ENCODE results near the gene KIF16B. TPM values are rescaled to one million over a fixed set of nuclear protein-coding genes. Genes with fewer than 3 reads are reported as not detected.

The KIF16B gene
- total and polyA plus RNA-seq, 2 of the 8 experiments (the other 6 are each of a cell fraction or from before 2014, with no cell fraction given): 3.0 to 9.2 TPM

DNA sequence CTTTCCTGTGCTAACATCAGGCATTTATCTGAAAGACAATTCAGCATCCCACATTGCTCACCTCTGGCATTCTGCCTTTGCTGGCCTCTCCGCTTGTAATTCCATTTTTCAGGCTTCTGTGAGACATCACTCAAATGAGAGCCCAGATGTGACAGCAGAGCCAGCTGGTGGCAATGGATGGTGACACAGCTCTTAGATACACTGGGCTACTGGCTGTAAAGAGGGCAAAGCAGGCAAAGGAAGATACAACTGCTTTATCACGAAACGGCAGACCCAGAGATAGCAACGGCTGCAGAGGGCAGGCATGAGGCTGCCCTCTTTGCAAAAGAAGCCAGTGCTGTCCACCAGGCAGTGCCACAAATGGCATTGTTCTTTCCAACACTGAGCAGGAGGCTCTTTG lies 329.8 kb downstream of the KIF16B start:
- no peaks in the 10 kb centered on the region for H3K27me3 ChIP-seq (replicated peaks in 1 of 4; ENCODE audit: control insufficient read depth in 3 of 4, extremely low read depth in 1 of 4, insufficient read depth in 3 of 4, low read length in 3 of 4)
- CTCF ChIA-PET (ENCODE audit: partially characterized antibody): interaction anchor here (0.7 kb wide), 1 partner anchor 269 kb away, joined by 3 read pairs; no protein-coding TSS in a partner anchor
- POLR2A ChIA-PET (ENCODE audit: partially characterized antibody): no interaction called here

More for the DNA sequence above, 329.8 kb downstream of the KIF16B start:
- Histone ChIP-seq H3K36me3 (ENCODE audit: control insufficient read depth in 2 of 4, insufficient read depth in 4 of 4, low read length in 3 of 4) (no peaks in the 10 kb centered on the region; a peak in 1 of 8 replicates), H3K56ac (replicated peaks; ENCODE audit: insufficient read length, low read depth, low read length) (no peak overlapping the region), H2BK12ac (ENCODE audit: low read depth, low read length) (no peak overlapping the region), H3K4me3 (ENCODE audit: extremely low read depth in 1 of 4, insufficient read depth in 2 of 4, low read depth in 3 of 4, low read length in 4 of 4) (no peak overlapping the region), H4K91ac (replicated peaks; ENCODE audit: insufficient read length, low read length) (no peak overlapping the region), H3K4me1 (replicated peaks in 1 of 4; ENCODE audit: control insufficient read depth in 3 of 4, insufficient read depth in 4 of 4, low read length in 3 of 4) (no peaks in the 10 kb centered on the region), H3K79me1 (ENCODE audit: low read depth, low read length) (no peaks in the 10 kb centered on the region), H3K4me2 (ENCODE audit: insufficient read depth in 1 of 2, low read depth in 2 of 2, low read length in 2 of 2) (no peak overlapping the region), H2BK5ac (ENCODE audit: low read depth, low read length) (no peak overlapping the region), H2BK20ac (ENCODE audit: low read length) (no peak overlapping the region), H3K79me2 (ENCODE audit: control insufficient read depth in 1 of 2, insufficient read depth in 2 of 2, low read length in 2 of 2) (no peaks in the 10 kb centered on the region), H3K23ac (ENCODE audit: insufficient read length) (no peak overlapping the region), H3K14ac (ENCODE audit: insufficient read length) (no peak overlapping the region), H3K4ac (replicated peaks; ENCODE audit: insufficient read length, low read depth, low read length) (no peak overlapping the region), H4K20me1 (replicated peaks in 1 of 2; ENCODE audit: control insufficient read depth in 1 of 2, insufficient read depth in 2 of 2, low read length in 2 of 2) (no peaks in the 10 kb centered on the region), H4K5ac (ENCODE audit: insufficient read length, low read depth, low read length) (no peak overlapping the region), H3K23me2 (ENCODE audit: low read depth, low read length) (no peaks in the 10 kb centered on the region), H2BK15ac (ENCODE audit: low read length) (no peak overlapping the region), H2AK5ac (ENCODE audit: low read depth, low read length) (no peak overlapping the region), H4K8ac (ENCODE audit: extremely low read depth, insufficient read depth, low read length) (no peak overlapping the region), H3K18ac (ENCODE audit: extremely low read depth, low read length) (no peak overlapping the region), H3K27ac (ENCODE audit: low read depth, low read length) (no peak overlapping the region), H2BK120ac (replicated peaks; ENCODE audit: low read depth, low read length) (no peak overlapping the region), H3K9me3 (ENCODE audit: insufficient read depth in 2 of 2, low read depth in 1 of 2, low read length in 1 of 2) (peaks cover 0 to 3% of the 10 kb centered on the region in 2 experiments; a peak in 1 of 4 replicates), H3K9ac (replicated peaks in 1 of 4; ENCODE audit: extremely low read depth in 1 of 4, low read depth in 3 of 4, low read length in 3 of 4) (no peak overlapping the region), H2AFZ (ENCODE audit: low read length) (no peak overlapping the region)
- 95% methylated on average over 4 of the region's 4 CpGs; no CpG with 5 or more reads in 1 of the 2 experiments for WGBS, 2 experiments (ENCODE audit: extremely low coverage in 1 of 2, insufficient coverage in 1 of 2, insufficient read length in 1 of 2, insufficient replicate concordance in 2 of 2, low coverage in 1 of 2, low lambda C conversion rate in 2 of 2, missing lambda C conversion rate in 1 of 2)
- DNase-seq (ENCODE audit: low read depth in 1 of 2, low spot score in 2 of 2) (no peak), FAIRE-seq (no peak)
- TF ChIP-seq TCF12 (IDR thresholded peaks at IDR 0.05; ENCODE audit: low read depth, low read length) (no peak), RAD21 (IDR thresholded peaks at IDR 0.05 in 1 of 2, conservative IDR thresholded peaks at IDR 0.05 in 1 of 2; ENCODE audit: low read depth in 2 of 2, low read length in 2 of 2) (peak; percentile 16 to 23; a peak in 2 of 4 replicates), EGR1 (IDR thresholded peaks at IDR 0.05; ENCODE audit: borderline replicate concordance, low read depth, low read length) (no peak), SP4 (IDR thresholded peaks at IDR 0.05; ENCODE audit: low read length) (no peak)
- TF ChIP-seq, protein P1, sequence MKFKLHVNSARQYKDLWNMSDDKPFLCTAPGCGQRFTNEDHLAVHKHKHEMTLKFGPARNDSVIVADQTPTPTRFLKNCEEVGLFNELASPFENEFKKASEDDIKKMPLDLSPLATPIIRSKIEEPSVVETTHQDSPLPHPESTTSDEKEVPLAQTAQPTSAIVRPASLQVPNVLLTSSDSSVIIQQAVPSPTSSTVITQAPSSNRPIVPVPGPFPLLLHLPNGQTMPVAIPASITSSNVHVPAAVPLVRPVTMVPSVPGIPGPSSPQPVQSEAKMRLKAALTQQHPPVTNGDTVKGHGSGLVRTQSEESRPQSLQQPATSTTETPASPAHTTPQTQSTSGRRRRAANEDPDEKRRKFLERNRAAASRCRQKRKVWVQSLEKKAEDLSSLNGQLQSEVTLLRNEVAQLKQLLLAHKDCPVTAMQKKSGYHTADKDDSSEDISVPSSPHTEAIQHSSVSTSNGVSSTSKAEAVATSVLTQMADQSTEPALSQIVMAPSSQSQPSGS (IDR thresholded peaks at IDR 0.05; ENCODE audit: low read length): no peak

All from H1 (cell line).